GM18498 (cell line): Measurements from ENCODE around the gene ANKRD34C.
A peak's percentile ranks its signal among the peaks of the same experiment; 100 is the strongest.
"Not testable (repeated sequence)": the region's sequence is repeated elsewhere in the genome, so short reads cannot be mapped to it uniquely, and the experiment has no call there.

Source experiments
- ATAC-seq: cut with Tn5 transposase; IDR thresholded peaks from one replicate; pipeline ENCODE4 v1.9.1; 2021; ENCODE audit warnings: mild to moderate bottlenecking, moderate library complexity; ENCODE audit not compliant: unreplicated experiment

The ANKRD34C gene

DNA sequence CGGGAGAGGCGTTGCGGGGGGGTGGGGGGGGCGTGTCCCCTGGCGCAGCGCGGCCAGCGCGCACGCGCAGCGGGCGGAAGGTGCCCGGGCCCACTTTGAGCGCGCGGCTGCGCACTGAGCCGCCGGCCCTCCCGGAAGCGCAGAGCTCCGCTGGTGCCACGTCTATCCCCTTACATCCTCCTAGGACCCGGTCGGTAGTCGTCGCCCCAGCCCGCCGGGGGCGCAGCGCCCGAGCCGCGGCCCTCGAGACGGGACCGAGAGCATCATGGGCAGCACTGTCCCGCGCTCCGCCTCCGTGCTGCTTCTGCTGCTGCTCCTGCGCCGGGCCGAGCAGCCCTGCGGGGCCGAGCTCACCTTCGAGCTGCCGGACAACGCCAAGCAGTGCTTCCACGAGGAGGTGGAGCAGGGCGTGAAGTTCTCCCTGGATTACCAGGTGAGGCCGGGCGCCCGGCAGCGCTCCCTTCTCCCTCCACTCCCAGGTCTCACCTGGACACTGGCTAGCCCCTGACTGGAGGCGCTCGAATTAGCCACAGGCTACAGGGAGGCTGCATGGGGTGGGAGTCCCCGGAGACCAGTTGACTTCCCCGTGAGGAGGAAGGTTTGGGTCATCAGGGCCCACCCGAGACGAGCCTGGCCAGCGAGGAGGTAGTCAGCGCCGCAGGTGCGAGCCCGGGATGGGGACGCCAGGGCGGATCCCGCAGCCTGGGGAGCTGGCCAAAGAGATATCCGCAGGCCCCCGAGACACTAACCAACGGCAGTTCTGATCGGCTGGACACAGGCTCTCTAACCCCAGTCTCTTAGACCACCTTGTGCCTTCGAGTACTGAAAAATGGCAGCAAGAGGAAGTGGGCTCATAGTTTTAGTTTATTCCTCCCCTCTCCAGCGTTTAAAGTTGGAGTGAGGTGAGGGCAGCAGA, 28.7 kb downstream of the ANKRD34C start, which contains the start of gene TMED3:
Gene TMED3 (plus strand): TSS at position 128 of the 916 bp plus-strand sequence. CDS start 138 bp downstream, at position 266.
- peak; percentile 92 for ATAC-seq

DNA sequence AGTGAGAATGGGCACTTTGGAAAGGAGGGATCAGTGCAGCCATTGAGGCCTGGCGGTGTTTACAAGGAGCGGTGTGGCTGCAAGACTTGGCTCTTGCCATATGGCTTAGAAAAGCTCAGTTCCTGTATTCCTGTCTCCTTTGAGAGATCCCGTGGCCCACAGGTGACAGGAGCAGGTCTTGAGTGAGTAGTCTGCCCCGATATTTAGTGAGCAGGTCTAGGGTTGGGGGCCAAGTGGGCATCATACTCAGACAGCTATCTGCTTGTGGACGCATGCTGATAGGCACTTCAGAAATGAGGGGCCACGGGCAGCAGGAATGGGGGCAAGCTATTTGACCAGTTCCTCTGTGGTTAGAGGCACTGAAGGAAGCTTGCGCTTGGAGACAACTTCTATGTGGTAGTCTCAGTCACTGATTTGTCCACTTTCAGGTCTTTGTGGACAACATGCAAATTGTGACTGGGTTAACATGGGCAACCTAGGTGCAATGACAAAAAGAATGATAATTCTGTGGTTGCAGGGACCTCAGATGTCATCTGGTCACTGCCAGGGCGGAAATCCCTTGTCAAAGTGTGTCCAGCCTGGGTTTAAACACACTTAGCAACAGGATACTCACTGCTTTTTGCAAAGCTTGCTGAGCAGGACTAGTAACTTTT, 29.5 kb downstream of the ANKRD34C start:
- no peak for ATAC-seq

DNA sequence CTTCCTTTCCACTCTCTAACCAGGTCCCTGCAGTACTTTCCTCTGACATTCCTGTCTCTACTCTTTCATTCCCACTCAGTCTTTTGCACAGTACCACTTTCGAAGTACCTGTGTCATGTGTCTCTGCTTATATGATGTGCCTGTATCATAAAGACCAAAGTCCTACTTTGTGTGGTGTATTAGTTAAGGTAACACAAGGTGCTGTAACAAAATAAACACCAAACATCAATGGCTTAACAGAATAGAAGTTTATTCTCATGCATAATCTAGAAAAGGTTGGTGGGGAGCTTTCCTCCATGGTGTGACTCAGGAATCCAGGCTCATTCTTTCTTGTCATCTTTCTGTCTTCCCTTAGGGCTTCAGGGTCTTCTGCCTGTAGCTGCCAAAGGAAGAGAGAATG, 31.7 kb downstream of the ANKRD34C start:
- no peak for ATAC-seq

- ATAC-seq = no peak
Measured at GRCh38 chr15:79314811-79315210, 32.3 kb downstream of the ANKRD34C start.

DNA sequence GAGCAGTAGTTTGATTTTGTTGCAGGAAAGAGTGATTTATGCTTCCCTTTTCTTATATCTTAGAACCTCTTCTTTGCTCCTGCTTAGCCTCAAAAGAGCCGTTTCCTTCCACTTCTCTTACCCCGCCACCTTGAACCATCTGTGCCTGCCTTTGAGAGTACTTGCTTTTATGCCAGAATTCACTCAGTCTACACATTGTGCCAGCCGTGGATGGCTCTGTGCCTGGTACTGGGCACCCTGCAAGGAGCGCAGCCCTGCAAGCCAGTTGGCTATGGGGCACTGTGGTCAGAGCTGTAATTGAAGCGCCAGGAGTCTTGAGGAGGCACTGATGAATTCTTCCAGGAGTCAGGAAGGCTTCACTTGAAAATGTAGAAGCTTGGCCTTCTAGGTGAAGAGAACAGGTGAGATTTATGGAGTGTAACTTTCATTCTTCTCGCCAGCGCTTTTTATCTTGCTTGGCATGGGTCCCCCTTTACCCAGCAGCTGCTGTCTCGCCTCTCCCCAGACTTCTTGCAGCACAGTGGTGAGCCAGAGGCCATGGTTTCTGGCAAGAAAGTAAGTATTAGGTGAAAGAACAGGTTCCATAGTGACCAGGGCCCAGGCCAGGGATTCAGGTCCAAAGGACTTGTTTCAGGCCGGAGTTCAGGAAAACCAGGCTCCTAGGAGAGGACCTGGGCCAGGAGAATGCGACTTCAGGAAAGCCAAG, 33.3 kb downstream of the ANKRD34C start:
- ATAC-seq = no peak

- no peak for ATAC-seq
Measured at GRCh38 chr15:79316864-79317263, 34.3 kb downstream of the ANKRD34C start.

GRCh38 chr15:79319973-79320372, 37.5 kb downstream of the ANKRD34C start:
- ATAC-seq = not testable (repeated sequence)

- ATAC-seq = no peak
Measured at GRCh38 chr15:79321876-79322275, 39.4 kb downstream of the ANKRD34C start.

- ATAC-seq = no peak
Measured at GRCh38 chr15:79322306-79322705, 39.8 kb downstream of the ANKRD34C start.

GRCh38 chr15:79322945-79323344, 40.4 kb downstream of the ANKRD34C start:
- ATAC-seq = no peak

- ATAC-seq = no peak
Measured at GRCh38 chr15:79329171-79329611, 46.7 kb downstream of the ANKRD34C start.
